ENCODE data around the gene PTTG1.
"Not testable (repeated sequence)": the region's sequence is repeated elsewhere in the genome, so short reads cannot be mapped to it uniquely, and the experiment has no call there.

Gene PTTG1

DNA sequence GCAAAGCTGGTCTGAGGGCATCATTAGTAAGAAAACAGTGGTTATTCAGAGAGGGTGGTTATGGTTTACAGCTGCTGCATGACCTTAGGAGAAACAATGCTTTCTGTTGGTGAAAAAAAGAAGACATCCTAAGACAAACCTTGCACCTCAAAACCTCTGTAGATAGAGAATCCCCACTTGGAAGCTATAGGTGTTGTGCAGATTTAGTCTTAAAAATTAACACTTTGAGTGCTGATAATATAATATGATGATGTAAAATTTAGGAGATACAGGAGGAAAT lies 1.4 kb upstream of the PTTG1 start:
- no peak for DNase-seq (ENCODE audit: low read depth in 2 of 2, low spot score in 1 of 2)

DNA sequence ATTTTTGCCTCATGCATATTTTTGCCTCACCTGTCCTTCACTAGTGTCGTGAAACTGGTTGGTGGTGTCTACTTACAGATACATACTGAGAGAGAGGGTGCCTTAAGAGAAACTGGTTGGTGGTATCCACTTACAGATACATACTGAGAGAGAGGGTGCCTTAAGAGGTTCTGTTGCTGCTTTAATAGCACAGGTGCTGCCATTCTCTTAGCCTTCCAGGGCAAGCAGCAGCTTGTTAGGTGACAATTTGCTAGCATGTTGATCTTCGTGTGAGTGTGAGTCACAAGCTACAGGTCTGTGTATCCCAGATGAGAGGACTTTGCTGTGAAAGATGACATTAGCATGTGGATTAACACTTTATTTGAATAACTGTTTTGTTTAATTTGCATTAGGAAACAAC lies 1.4 kb downstream of the PTTG1 start:
- no peak for DNase-seq (ENCODE audit: low read depth in 2 of 2, low spot score in 1 of 2)

DNA sequence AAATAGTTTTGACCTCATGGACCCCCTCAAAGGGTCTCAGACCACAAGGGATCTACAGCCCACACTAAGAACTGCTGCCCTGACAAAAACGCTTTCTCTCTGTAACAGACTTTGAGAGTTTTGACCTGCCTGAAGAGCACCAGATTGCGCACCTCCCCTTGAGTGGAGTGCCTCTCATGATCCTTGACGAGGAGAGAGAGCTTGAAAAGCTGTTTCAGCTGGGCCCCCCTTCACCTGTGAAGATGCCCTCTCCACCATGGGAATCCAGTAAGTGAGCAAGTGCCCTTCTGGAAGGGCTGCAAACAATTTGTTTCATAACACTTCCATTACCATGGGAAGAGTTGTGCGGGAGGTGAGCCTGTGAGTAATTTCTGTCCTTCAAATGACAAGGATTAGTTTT lies 6.0 kb downstream of the PTTG1 start:
- DNase-seq (ENCODE audit: low read depth in 2 of 2, low spot score in 1 of 2), result no peak

DNA sequence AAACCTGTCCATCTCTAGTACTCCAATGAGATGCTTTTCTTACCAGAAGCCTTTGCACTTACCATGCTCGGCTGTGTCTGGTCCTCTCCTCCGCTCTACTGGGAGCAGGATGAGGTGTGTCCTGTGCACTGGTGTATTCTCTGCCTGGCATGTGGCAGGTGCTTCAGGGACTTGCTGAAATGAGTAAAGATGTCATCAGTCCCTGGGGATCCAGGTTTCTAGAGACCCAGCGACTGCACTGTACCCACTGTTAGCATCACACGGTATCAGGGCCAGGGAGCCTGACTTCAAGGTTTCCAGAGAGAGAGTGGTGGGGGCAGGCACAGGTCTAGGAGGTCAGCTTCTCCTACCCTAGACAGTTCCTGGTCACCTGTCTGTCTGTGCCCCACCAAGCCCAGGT lies 10.5 kb downstream of the PTTG1 start:
- no peak for DNase-seq (ENCODE audit: low read depth in 2 of 2, low spot score in 1 of 2)

DNA sequence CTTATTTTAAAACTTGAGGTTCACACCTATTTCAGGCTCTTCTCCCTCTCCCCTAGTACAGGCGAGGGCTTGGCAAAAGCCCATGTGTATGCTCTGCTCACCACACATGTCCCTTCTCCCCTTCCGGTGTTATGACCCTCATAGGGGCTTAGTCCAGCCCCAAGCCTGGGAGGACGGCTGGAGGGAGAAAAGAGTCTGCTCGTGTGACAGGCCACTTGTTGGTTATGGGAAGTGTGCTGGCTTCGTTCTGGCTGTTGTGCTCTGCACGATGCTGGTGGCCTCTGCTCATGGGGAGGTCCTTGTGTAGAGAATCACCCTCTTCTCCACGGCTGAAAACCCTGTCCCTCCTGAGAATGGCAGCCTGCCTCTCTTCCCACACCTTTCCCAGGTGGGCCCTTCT lies 11.1 kb downstream of the PTTG1 start:
- DNase-seq (ENCODE audit: low read depth in 2 of 2, low spot score in 1 of 2), result no peak

DNA sequence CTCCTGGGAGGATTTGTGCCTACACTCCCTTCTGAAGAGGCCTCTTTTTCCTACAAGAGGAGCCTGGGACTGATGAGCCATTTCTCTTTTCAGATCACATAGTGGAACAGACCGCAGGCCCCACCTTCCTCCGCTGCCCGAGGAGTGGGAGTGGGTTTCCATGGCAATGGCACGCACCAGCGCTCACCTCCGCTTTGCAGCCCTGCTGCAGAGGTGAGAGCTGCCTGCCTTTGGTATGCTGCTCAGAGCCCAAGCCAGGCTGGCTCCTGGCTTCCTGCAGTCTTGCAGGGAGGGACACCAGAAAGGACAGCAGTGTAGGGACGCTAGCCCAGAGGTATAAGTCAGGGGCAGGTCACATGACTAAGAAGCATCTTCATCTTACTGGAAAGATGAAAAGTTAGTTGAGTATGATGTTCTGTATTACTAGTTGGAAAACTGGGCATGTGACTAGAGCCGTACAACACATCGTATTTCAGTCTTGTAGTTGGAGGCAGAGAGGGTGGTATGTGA lies 12.4 kb downstream of the PTTG1 start:
- no peak for DNase-seq (ENCODE audit: low read depth in 2 of 2, low spot score in 1 of 2)

DNA sequence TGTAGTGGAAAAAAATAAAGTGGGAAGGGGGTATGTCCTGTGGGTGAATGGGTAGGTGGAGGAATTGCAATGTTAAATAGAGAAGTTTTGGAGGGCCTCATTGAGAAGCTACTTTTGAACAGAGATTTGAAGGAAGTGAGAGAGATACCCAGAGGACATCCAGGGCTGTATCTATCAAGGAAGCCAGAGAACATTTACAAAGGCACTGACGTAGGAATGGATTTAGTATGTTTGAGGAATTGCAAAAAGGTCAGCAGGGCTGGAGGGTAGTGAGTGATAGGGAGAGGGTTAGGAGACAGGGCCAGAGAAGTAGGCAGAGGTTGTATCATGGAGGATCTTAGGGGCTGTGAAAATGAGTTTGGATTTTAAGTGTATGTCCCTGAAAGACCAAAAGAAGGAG lies 13.9 kb downstream of the PTTG1 start:
- no peak for DNase-seq (ENCODE audit: low read depth in 2 of 2, low spot score in 1 of 2)

DNA sequence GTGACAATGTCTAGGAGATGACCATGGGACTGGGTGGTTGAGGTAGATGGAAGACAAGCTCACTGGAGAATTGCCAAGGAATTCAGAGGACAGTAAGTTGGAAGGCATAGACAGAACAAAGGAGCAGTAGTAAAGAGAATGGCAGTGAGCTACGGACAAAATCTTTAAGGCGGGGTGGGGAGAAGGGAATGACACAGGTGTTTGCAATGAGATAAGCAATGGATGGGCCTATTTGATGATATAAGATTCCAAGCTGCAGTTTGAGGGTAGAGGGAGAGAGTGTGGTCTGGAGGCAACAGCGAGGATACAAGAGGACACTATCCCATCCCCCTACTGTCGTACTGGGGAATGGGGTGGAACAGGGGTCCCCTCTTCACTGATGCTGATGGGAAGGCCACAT lies 14.4 kb downstream of the PTTG1 start:
- DNase-seq (ENCODE audit: low read depth in 2 of 2, low spot score in 1 of 2), result no peak

DNA sequence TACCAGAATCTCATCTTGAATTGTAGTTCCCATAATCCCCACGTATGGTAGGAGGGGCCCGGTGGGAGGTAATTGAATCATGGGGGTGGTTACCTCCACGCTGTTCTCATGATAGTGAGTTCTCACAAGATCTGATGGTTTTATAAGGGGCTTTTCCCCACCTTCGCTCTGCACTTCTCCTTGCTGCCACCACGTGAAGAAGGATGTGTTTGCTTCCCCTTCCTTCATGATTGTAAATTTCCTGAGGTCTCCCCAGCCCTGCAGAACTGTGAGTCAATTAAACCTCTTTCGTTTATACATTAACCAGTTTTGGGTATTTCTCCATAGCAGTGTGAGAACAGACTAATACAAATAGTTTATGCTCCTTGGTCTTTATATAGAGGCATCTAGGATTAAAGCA lies 15.0 kb downstream of the PTTG1 start:
- not testable (repeated sequence) for DNase-seq (ENCODE audit: low read depth in 2 of 2, low spot score in 1 of 2)

DNA sequence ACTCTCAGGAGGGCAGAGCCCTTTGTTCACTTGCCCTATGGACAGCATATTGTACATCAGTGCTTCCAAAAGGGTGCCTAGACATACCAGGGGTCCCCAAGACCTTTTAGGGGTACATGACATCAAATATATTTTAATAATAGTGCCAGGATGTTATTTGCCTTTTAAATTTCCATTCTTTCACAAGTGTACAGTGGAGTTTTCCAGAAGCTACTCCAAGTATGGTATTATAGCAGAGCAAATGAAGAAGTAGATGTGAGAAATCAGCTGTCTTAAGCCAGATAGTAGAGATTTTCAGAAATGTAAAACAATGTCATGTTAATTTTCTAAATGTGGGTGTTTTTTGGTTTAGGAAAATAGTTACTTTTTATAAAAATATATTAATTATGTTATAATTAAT lies 15.6 kb downstream of the PTTG1 start:
- DNase-seq (ENCODE audit: low read depth in 2 of 2, low spot score in 1 of 2), result no peak

DNA sequence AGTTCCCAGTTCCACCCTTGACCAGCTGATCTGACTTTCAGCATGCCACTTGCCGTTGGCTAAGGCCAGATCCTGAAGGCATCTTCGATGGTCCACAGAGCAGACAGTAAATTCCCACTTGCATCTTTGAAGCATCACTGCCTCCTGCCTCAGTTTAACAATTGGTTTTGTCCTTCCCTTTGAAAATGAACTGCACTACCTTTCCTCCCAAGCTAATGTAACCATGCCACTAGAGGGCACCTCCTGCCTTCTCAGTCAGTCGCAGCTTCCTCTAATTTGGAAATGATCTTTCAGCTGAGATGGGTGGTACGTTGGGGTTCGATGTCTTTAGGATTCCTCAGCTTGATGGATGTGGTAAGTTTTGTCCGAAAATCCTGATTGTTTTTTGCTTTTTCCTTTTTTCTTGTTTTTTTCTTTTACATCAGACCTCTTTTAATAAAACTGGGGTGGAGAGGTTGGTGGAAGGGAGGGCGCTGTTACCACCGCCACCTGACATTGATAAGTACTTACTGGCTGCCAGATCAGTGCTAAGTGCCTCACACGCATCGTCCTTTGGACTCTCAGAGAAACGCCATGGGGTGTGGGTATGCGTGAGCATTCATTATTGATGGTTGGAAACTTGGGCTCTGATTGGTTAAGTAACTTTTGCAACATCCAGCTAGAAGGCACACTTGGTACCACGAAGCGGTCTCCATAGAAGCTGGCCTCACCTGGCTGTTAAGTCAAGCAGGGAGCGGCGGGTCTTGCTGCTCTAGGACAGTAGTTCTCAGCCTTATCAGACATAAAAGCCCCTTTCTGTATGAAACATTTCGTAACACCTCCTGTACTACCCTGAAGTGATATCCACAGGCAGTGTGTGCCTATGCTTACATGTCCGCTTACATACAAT lies 16.9 kb downstream of the PTTG1 start:
- peak; percentile 8 to 24 for DNase-seq (ENCODE audit: low read depth in 2 of 2, low spot score in 1 of 2)

DNA sequence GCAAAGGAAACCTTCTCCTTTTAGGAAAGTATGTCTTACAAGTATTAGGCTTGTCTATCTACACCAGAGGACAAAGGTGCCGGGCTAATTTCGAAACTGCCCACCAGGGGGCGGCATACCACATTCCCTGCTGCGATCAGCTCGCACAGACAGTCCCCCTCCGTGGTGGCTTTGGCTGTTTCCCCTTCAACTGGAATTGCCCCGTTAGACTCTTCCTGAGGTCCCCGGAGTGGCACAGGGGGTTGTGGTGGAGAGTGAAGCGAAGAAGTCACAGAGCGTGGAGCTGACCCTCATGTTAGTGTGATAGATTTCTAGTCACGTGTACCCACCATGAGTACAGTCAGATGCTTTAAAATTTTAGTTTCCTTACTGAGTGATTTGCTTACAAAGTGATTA lies 17.5 kb downstream of the PTTG1 start:
- DNase-seq (ENCODE audit: low read depth in 2 of 2, low spot score in 1 of 2), result peak; percentile 83 to 86

DNA sequence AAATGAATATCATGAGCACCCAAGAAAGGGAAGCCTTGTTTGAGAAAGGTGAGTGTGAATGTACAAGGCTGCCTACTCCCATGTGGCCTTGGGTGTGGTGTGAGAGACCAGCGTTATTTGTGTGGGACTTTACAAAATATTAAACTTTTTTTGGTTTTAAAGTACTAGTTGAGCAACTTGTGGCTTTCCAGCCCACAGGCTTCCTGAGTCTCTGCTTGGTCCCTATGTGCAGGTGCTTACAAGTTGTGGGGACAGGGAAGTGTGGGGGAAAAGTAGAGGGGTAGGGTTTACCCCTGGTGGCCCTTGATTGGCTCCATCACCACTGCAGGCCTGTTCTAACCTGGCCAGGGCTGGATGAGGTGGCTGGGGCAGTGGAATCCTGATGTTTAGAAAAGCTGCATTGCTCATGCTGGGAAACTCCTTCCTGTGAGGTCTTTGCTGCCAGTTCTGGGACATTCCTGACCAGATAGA lies 19.7 kb downstream of the PTTG1 start:
- no peak for DNase-seq (ENCODE audit: low read depth in 2 of 2, low spot score in 1 of 2)

DNA sequence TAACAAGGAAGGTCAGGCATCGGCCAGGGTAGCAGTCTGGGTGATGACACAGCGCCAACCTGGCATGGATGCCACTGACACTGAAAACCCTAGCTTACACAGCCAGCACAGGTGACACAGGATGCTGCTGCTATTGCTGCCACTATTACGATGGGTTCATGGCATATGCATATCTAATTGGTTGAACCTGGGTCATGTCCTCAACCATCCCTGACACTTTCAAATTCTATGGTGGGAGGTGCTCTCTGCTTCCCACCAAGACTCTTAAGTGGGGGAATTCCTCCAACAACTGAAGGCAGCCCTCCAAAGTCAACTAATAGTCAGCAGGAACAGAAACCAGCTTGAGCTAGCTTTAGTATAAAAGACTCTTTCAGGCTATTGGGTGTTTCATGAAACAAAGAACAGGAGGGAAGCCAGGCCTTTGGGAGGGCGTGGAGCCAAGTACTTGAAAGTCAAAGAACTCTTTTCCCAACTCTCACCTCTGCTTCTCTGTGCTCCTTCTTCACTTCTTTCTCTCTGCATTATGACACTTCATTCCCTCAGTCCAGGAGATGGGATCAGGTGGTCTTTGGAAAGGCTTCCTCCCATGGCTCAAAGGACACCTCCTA lies 21.3 kb downstream of the PTTG1 start:
- DNase-seq (ENCODE audit: low read depth in 2 of 2, low spot score in 1 of 2), result no peak

DNA sequence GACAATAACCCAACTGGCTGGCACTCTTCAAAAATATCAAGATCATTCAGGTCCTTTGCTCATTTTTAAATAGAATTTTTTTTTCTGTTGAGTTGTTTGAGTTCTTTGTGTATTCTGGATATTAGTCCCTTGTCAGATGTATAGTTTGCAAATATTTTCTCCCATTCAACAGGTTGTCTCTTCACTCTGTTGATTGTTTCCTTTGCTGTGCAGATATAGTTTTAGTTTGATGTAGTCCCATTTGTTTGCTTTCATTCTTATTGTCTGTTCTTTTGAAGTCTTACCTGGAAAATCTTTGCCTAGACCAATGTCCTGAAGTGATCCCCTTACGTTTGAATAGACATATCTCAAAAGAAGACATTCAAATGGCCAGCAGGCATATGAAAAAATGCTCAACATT lies 22.8 kb downstream of the PTTG1 start:
- DNase-seq (ENCODE audit: low read depth in 2 of 2, low spot score in 1 of 2), result no peak

DNA sequence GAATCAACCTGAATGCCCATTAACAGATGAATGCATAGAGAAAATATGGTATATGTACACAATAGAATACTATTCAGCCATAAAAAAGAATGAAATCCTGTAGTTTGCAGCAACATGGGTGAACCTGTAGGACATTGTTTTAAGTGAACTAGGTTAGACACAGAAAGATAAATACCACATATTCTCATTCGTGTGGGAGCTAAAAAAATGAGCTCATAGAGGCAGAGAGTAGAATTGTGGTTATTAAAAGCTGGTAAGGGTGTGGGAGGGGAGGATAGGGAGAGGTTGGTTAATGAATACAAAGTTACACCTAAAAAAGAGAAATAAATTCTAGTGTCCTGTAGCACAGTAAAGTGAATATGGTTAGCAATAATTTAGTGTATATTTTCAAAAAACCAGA lies 23.5 kb downstream of the PTTG1 start:
- DNase-seq (ENCODE audit: low read depth in 2 of 2, low spot score in 1 of 2), result no peak

DNA sequence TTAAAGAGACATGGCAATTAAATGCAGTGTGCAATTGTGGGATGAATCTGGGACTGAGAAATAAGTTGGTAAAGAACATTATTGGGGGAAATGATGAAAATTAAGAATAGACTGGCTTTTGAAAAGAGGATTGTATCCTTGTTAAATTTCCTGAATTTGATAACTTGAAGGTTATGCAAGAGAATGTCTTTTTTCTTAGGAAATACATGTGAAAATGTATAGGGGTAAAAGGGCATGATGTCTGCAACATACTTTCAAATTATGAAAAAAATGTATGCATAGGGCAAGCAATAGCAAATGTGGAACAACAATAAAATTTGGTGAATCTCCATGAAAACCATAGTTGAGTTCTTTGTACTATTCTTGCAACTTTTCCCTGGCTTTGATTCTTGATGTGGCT lies 24.1 kb downstream of the PTTG1 start:
- no peak for DNase-seq (ENCODE audit: low read depth in 2 of 2, low spot score in 1 of 2)

DNA sequence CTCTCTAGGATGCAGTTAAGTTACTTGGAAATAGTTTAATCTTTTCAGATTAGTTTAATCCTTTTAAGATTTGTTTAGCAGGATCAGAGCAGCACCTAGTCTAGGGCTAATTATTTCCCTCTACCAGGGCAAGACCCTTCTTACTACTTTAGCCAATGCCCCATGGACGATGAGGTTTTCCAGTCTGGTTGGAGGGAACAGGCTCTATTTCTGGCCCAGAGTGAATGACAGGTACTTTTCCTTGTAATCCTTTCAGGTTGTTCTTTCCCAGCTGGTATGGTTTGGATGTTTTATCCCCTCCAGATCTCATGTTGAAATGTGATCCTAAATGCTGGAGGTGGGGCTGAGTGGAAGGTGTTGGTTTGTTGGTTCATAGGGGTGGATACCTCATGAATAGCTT lies 27.2 kb downstream of the PTTG1 start:
- no peak for DNase-seq (ENCODE audit: low read depth in 2 of 2, low spot score in 1 of 2)

DNA sequence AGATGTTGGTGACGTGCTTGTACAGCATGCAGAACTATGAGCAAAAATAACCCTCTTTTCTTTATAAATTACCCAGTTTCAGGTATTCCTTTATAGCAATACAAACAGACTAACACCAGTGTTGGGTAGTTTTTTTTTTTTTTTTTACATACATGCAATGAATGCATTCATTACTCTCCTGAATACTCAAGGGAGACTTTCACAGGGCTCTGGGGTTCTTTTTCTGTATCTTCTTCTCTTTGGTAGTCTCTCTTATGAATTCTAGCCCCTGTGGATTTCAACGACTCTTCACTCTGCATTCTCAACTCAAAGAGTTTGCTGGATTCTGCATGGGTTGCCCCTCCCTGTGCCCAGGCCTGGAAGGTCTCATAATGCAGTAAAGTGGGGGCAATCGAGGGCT lies 27.8 kb downstream of the PTTG1 start:
- DNase-seq (ENCODE audit: low read depth in 2 of 2, low spot score in 1 of 2), result no peak

DNA sequence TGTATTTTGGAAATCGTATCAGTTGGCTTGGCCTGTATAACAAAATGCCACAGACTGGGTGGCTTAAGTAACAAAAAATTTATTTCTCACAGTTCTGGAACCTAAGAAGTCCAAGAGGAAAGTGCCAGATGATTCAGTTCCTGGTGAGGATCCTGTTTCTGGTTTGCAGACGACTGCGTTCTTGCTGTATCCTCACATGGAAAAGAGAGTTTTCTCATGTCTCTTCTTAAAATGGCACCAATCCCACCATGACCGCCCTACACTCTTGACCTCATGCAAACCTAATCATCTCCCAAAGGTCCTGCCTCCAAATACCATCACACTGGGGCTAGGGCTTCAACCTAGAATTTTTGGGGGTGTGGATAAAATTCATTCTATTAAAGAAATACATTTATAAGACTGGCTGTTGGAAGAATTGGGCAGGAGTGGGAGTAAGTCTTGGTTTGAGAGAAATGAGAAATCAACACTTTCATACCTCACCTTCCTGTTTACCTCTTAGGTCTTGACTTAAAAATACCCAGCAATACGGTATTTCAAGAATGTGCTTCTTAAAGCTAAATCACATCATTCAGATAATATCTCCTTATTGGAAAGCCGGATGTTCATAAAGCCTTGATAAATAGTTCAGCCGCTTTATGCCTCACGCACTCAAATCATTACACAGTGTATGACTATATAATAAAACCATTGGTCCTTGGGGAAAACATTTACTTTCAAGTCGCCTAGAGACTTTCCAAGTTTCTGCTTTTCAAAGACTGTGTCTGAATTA lies 28.7 kb downstream of the PTTG1 start:
- DNase-seq (ENCODE audit: low read depth in 2 of 2, low spot score in 1 of 2), result no peak

DNA sequence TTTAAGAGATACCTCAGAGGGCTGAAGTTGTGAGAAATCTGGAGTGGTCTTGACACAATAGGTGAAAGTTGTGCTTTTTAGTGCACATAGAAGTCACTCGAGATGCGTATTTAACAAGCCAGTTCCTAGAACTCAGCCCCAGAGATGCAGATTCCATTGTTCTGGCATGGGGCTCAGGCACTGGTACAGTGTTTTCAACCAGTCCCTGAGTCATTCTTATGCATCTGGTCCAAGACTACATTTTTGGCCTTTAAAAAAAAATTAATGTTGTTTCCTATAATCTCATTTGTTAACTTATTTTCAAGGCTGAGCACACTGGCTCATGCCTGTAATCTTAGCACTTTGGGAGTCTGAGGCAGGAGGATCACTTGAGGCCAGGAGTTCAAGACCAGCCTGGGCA lies 29.6 kb downstream of the PTTG1 start:
- no peak for DNase-seq (ENCODE audit: low read depth in 2 of 2, low spot score in 1 of 2)

DNA sequence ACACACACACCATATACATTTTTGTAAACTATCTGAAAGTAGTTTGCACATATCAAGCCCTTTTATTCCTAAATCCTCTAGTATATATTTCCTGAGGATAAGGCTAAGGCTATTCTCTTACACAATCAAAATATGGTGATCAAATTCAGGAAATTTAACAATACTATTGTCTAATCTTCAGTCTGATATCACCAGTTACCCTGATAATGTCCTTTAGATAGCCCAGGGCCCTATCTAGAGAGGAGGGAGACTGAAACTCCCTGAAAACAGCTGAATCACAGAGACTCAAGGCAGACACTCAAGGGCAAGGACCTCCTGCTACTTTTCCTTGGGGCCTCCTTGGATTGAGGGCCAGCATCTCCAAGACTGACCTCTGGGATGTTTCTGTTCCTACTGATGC lies 30.4 kb downstream of the PTTG1 start:
- no peak for DNase-seq (ENCODE audit: low read depth in 2 of 2, low spot score in 1 of 2)
